Adrenal gland (tissue), 5 donors: ENCODE measurements around the gene DGKK.

ENCODE experiments used
- POLR2A ChIP-seq, 2 donors: fragments of 450-650 bp; IDR thresholded peaks; one replicate each; pipeline ENCODE4 v1.6.1; 2017; ENCODE audit warnings: antibody characterized with exemption in 2 of 2, mild to moderate bottlenecking in 2 of 2, moderate library complexity in 1 of 2
- TF ChIP-seq, protein P1 (sequence below), 6 experiments: fragments of 450-650 bp in 4 of 6; fragments of 200-600 bp in 2 of 6; sonication (generic) in 1 of 6; IDR thresholded peaks; 1 replicate in 5 of 6; 2 replicates in 1 of 6; pipeline versions ENCODE4 v1.5.1 to v1.8.0; 2016 to 2021; ENCODE audit warnings: antibody characterized with exemption in 6 of 6, mild to moderate bottlenecking in 2 of 6, moderate library complexity in 1 of 6
- donor health status: DM: no; HTN: no; CAD: no.

- TF ChIP-seq, protein P1, sequence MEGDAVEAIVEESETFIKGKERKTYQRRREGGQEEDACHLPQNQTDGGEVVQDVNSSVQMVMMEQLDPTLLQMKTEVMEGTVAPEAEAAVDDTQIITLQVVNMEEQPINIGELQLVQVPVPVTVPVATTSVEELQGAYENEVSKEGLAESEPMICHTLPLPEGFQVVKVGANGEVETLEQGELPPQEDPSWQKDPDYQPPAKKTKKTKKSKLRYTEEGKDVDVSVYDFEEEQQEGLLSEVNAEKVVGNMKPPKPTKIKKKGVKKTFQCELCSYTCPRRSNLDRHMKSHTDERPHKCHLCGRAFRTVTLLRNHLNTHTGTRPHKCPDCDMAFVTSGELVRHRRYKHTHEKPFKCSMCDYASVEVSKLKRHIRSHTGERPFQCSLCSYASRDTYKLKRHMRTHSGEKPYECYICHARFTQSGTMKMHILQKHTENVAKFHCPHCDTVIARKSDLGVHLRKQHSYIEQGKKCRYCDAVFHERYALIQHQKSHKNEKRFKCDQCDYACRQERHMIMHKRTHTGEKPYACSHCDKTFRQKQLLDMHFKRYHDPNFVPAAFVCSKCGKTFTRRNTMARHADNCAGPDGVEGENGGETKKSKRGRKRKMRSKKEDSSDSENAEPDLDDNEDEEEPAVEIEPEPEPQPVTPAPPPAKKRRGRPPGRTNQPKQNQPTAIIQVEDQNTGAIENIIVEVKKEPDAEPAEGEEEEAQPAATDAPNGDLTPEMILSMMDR (IDR thresholded peaks at IDR 0.05) = no peak
- TF ChIP-seq POLR2A (IDR thresholded peaks at IDR 0.05) = no peak
Observed at GRCh38 chrX:50436797-50437196, 33.8 kb downstream of the DGKK start.
